Superior temporal gyrus (tissue), 1 donor: ENCODE data around the gene NIPAL4.

Source experiments
- DNase-seq: peaks from one replicate; pipeline ENCODE4 v3.0.0-alpha.2; 2016; ENCODE audit errors: extremely low spot score

The NIPAL4 gene

DNA sequence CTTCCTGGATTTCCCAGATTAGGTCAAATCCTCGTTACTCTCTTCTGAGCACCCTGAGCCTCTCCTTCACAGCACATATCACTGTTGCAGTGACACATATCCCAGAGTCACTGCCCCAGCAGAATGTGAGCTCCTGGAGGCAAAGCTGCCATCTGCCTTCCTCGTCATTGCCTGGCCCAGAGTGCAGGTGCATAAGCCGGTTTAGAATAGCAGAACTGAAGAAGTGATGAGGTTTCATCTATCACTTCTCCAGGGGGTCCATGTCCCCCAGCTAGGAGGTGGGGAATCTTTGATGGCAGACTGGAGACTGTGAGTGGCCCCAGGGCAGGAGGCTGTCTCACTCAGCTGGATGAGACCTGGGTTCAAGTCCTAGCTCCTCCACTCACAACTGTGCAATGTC, 25.8 kb downstream of the NIPAL4 start:
- DNase-seq, result no peak

DNA sequence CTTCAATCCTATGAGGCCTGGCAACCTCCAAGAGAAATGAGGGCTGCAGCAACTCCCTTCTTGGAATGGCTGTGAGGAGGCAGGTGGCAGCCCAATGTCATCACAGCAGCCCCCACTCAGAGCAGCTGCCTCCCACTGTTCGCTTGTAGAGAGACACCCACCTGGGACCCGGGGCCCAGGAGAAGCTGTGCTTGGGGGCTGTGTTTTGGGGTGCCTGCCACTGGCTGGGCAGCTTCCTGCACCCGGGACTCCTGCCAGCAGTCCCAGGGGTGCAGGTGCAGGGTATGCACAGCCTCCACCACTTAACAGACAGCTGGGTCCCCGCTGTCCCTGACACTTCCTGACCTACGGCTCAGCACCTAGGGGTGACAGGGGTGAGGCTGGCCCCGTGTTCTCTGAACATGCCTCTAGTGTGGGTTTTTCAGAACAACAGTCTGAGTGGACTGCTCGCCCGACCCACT, 26.2 kb downstream of the NIPAL4 start:
- DNase-seq, result no peak

DNA sequence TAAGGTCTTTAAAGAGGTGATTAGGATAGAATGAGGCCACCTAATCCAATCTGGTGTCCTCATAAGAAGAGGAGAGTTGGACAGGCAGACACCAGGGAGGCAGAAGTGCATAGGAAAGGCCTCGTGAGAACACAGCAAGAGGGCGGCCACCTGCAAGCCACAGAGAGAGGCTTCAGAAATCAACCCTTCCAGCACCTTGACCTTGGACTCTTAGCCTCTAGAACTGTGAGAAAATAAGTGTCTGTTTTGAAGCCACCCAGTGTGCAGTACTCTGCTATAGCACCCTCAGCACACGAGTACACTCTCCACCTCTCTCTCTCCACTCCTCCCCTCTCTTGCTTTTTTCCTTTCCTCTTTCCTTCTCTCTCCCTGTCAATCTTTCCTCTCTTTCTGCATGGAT, 26.8 kb downstream of the NIPAL4 start:
- no peak for DNase-seq

DNA sequence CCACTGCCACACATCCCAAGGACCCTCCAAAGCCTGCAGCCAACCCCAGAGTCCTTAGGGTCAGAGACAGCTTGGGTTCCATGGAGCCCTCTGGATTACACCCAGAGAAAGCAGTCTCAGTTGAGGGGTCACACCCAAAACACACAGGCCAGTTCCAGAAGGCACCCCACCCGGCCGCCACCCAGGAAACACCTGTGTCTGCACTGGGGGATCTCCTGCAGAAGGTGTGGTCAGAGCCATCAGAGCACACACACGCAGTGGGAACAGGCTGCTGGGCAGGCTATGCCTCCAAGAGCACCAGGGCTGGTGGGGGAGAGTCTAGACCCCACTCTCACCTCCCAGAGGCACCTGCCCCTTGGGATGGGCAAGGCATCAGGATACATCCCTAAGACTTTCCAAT, 27.3 kb downstream of the NIPAL4 start:
- no peak for DNase-seq

DNA sequence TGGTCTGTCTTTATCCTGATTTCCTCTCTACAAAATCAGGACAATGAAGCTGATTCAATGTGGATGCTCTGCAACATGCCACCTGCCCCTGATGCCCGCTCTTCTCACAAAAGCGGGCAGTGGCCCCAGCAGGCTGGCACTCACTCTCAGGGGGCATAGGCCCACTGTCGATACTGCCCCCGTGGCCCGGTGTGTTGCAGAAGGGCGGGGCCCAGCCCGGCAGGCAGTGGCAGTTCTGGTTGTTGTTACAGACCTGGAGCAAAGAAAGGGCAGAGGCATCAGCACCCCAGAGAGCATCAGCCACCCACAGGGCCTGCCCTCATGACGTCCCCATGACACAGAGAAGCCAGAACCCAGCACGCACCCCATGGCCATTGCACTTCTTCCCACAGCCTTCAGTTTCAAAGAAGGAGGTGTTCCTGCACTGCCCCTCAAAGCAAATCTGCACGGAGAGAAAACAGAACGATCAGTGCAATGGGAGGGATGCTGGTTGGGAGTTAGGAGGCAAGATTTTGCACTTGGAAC, 31.5 kb downstream of the NIPAL4 start:
- no peak for DNase-seq

DNA sequence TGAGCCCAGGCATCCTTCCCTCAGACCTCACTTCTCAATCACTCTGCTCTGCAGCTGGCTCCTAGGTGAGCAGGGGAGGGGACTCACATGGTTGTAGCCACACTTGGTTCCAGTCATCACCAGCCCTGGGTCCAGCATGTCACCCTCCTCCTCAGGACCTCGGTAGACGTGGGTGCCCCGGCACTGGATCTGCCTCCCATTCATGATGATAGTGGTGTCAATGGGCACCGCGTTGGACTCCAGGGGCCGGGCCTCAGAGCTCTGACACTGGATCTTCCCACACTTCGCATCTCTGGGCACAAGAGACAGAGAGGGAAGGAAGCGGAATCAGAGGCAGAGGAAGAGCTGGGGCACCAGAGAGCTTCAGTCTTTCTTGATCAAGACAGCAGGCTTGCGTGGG, 32.9 kb downstream of the NIPAL4 start:
- DNase-seq, result no peak

DNA sequence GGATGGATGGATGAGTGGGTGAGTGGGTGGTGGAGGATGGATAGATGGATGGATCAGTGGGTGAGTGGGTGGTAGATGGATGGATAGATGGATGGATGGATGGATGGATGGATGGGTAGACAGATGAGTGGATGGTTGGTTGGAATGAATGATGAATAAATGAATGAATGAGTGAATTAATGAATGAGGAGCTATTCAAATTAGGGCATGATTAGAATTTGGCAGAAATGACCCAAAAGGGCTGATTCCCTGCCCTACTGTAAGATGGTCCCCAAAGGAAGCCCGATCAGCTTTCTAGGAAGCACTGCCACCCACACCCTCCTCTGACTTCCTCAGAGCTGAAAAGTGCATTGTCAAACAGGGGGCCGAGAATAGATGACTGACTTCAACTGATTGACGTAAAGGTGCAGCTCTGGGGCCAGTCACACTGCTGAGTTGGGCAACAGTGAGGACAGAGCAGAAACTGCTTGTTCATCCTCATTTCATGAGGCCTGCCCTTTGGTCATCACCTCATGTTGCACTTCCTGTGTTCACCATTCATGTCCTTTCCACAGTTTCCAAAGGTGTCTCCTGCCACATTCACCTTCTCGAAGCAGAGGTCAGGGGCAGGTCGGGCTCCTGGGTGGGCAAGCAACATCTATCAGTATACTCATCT, 34.3 kb downstream of the NIPAL4 start:
- DNase-seq, result no peak

DNA sequence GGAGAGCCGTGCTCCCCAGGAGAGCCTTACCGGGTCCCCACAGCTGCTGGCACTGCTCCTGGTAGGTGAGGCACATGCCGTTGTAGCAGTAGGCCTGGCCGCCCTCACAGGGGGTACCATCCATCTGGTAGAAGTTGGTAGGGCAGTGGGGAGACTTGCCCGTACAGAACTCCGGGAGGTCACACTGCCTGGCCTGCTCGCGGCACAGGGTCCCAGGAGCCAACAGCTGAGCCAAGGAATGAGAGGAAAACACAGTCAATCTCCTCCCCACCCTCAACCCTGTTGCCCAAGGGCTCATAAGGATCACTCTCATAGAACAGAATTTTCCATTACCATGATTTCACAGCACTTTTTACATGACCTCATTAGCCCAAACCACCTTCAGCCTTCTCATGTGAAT, 36.9 kb downstream of the NIPAL4 start:
- no peak for DNase-seq

DNA sequence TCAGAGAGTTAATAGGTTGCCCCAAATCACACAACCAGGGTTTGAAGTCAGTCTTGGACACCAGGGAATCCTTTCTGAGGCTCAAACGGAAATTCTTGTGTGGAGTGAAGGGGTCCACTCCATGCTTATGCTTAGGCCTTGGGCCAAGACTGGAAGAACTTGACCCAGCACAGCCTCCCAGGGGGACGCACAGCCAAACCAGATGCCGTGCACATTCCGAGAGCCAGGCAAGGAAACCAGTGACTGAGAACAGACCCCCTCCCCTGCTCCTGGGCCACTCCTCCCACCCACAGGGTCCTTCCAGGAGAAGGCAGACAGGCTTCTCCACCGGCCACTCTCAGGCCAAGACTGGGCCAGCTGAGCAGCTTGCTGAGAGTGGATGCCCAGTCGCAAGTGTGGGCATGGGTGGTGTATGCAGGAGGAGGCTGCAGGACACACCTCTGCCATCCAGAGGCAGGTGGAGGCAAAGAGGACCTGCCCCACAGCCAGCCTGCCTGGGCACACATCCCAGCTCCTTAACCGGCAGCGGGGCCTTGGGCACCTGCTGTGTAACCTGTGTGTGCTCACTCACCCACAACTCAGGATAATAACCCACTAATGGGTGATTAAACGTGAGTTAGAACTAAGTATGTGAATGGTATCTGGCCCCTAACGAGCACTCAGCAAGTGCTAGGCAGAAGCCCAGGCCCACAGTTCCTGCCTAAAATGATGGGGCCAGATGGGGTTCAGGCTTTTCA, 38.0 kb downstream of the NIPAL4 start:
- DNase-seq, result no peak

DNA sequence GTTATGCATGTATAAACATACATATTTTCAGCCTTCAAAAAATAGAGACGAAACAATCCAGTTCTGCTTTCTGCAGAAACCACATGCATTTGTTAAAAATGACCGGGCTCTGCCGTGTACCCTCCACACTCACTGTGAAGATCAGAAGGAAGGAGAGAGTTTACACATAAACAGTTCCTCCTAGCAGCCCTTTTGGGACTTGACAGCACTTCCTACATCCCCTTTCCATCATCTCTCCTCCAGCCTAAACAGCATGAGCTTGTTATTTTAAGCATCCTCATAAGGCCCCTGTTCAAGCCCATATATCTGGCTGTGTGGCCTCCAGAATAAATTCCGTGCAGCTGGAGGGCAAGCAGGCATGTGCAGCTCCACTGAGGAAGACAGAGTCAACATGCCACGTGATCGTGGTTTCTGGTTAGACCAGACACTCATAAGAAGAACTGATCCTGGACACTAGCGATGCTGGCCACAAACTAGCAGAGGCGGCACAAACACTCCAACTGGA, 42.2 kb downstream of the NIPAL4 start:
- DNase-seq, result no peak

DNA sequence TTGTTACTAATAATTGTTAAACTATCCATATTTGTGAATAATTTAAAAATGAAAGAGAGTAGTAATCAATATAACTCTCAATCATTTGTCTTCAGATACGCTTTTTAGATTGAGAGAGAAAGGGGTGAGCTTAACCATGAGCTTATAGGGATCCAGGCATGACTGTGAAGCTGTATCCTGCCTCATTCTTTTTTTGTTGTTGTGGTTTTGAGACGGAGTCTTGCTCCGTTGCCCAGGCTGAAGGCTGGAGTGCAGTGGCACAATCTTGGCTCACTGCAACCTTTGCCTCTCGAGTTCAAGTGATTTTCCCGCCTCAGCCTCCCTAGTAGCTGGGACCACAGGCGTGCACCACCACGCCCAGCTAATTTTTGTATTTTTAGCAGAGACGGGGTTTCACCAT, 44.0 kb downstream of the NIPAL4 start:
- no peak for DNase-seq

DNA sequence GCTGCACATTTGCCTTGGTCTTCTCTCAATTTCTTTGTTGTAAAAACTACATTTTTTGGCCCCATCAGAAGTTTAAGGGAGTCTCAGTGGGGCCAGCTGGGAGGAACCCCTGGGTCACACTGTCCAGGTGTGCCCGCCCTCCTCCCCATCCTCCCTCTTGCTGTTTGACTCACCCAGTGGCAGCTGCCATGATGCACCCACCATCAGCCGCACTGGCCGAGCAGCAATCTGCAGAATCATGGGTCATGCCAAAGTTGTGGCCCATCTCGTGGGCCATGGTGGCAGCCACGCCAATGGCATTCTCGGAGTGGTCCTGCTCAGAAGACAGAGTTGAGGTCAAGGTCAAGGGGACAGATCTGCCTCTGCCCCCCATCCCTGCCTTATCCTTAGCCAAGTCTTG, 45.5 kb downstream of the NIPAL4 start:
- no peak for DNase-seq

DNA sequence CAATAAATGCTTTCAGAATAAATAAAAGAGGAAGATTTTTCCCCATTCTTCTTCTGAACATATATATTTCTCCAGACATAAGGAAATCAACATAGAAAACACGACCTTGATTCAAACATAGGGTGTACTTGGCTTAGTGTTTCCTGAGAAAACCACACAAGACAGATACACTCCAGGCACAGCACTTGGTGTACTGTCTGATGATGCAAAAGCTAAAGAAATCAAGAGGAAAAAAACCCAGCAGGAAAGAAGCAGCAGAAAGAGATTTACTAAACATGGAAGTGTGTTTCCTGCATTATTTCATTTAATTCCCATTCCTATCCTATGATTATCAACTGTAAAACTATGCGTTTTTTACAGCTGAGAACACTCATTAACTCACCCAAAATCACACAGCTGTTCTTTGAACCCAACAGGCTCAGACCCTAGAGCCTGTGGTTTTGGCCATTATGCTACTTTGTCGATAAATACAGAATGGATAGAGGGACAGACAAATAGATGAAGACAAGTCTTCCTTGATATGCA, 46.1 kb downstream of the NIPAL4 start:
- no peak for DNase-seq

DNA sequence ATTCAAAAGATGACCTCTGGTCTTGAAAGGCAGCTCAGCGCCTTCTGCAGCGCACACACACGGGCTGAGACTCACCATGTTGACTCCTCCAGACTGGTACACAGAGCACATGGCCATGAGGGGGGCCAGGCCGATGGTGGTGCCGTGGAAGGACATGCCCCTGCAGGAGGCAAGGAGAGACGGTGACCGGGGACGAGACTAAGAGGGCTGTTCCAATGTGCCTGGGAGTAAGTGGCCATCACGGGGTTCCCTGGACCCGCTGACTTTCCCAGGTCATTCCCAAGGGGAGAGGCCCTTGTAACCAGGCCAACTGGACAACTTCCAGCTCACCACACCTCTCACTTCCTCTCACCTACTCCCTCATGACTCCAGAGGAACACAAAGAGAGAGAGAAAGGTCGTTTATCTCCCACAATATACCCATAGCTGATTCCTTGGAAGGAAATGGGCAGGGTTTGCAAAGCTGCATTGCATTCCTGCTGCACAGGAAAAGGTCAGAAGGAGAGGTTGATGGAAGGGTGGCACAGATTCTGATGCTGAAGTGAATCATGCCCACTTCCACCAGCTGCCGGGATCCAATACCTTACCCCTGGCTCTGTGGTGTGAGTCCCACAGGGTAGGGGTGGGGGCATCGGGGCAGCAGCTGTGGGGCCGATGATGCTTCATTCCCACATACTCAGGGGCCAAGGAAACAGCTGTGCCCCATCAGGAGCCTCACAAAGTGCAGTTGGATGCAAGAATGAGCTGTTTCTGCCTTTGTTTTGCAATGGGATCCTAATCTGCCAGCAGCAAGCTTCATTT, 47.2 kb downstream of the NIPAL4 start:
- no peak for DNase-seq

DNA sequence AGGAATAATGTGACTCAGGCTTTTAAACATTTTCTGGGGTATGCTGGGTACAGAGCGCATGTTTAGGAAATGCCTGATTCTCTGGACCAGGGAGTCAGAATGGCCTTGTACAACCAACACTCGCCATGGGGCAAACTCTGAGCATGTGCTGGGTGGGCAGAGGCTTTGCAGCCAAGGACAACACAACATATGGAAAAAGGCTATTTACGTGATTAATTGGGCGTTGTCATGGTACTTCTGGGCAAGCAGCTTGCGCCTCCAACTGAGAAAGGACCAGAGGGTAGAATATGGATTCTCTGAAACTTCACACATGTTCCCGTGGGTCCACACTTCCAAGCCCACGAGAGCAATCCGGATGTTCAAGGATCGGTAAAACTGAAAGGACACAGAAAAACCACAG, 49.1 kb downstream of the NIPAL4 start:
- DNase-seq, result no peak

DNA sequence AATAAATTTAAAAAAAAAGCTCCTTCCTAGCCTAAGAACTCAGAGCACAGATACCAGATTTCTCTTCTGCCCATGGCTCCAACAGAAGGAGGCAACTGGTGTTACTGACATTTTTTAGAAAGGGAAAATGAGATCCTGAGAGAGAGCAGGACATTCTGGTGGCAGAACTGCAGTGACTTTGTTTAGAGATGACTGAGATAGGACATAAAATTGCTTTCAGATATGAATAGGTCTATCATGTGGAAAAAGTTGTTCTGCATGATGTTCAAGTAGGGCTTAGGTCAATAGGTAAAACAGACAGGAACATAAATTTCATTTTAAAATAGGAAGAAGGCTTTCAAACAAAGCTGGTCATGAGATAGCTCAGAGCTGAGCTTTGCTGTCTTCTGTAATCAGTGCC, 49.6 kb downstream of the NIPAL4 start:
- no peak for DNase-seq

DNA sequence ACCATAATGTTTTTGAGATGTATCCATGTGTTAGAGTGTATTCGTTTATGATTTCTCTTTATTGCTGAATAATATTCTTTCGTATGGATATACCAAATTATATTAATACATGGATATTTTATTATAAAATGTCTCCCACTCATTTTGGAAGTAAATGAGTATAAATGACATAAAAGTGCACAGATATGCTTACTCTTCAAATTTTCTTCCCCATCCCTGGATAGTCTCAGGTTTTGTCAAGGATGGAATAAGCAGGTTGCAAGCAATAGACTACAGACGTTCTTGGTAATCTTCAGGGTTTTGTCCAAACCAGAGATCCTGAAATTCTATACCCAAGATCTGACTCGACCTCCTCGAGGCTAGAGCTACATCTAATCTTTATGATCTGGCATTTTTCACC, 50.7 kb downstream of the NIPAL4 start:
- no peak for DNase-seq

DNA sequence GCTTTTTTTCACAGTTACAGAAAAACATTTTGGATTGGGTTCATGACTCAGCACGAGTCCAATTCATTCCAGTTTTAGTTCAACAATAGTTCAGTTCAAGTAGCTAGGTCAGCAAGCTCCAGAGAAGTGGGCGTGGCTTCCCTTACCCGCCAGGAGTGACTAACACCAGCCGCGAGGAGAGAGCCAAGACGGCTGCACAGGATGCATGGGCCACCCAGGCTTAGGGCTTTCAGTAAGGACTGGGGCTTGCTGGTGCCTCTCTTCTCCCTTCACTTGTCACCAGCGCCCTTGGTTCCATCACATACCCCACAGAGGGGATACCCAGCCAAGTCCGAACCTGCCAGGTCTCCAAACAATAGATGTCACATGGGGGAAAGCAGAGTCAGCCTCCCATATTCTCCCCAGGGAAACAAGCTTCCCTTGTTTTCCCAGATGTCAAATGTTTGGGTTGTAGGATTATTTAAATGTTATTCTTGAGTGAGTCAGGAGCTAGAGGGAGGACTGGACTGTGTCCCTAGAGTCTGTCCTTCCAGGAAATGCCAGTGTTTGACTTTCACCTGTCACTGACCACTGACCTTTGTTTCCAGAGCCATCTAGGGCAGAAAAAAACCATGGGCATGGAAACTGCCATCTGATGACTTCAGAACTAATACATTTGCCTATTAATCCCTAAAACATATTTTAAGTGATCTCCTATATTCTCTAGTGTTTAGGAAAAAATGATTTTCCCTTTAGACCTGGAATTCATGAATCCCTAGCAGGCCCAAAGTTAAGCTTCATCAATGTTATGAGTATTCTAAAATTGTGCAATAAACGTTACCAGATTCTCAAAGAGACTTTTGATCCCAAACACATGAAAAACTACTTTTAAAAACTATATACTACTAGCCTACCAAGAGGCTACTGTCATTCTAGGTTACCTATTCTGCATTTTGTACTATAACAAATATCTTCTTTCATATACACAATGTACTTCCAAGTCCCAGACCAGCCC, 51.9 kb downstream of the NIPAL4 start:
- peak; percentile 52 for DNase-seq

DNA sequence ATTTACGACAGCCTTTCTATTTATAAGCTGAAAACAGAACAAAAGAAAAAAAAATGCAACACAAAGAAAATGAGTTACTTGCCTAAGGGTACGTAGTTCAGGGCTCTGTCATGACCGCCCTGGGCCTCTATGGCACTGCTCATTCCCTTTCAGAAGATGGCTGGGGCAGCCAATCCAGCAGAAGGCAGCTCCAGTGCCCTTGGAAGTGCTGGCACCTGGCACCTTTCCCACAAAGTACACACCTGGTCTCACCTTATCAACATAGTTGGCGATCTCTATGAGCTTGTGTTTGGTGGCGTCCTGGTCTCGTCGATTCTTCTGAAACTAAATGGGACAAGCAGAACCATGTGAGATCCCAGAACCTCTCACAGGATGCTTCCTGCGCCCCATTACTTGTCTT, 53.2 kb downstream of the NIPAL4 start:
- DNase-seq, result no peak

DNA sequence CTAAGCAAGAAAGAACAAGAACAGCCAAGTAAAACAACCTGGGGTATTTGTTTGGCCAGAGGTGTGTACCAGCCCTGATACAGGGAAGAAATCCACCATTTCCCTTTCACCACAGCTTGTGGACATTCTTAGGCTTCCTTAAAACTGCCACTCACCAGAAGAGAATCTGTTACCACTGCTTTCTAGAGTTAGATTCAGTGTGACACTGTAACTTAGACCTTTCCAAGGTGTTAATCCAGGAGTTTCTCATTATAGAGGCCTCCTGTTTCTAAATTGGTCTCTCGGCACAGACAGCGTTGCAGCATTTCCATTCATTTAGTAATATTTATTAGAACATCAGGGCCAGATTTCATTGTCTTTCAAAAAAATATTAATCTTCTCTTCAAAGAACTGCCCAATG, 55.0 kb downstream of the NIPAL4 start:
- DNase-seq, result no peak

DNA sequence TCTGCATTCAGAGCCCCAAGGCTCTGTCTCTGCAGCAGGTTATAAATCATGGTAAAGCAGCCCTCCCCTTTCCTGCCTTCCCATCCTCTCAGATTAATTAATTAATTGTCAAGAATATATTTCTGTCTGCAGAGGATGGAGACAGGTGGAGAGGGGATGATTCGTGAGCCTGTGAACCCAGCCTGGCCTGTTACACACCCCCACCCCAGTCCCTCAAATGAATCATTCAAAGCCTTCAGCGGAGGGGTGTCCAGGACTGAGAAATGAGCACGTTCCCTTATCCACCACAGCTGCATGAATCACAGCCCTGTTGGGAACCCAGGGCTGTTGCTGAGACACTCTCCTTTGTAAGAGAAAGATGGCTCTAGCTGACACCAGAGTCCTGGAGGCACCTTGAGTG, 56.0 kb downstream of the NIPAL4 start:
- DNase-seq, result no peak
